ENCODE results near the gene TOMM6. TPM values are rescaled to one million over a fixed set of nuclear protein-coding genes. Genes with fewer than 3 reads are reported as not detected.

The TOMM6 gene
- total RNA-seq, 1 experiment from 2014 or later: 239 TPM

DNA sequence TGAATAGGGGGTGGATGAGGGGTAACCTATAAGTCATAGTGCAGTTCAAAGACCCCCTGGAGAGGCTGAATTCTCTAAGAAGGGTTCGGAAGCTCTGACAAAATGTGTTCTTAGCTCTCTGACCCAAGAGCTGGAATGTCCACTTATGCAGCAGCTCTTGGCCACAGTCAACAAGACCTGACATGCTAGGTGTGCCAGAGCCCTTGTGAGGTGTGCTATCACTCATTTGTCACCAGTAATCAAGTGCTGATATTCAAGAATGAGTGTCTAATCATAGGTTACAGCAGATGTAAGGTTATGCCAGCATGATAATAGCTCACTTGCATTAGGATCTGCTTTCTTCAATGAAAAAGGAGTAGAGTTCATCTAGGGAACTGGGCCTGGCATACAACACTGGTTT lies 28.1 kb downstream of the TOMM6 start:
- H2BK120ac ChIP-seq (ENCODE audit: low read depth, low read length, poor library complexity, severe bottlenecking): no peak overlapping the region
- no peak overlapping the region for H2BK12ac ChIP-seq (ENCODE audit: insufficient read length, low read depth, low read length)
- no peaks in the 10 kb centered on the region for H3K27me3 Mint-ChIP-seq (ENCODE audit: low read depth)
- no peak overlapping the region for H3K4me2 ChIP-seq (ENCODE audit: insufficient read depth, insufficient read length, low read length)
- H3K79me1 ChIP-seq (ENCODE audit: insufficient read depth, low read depth, low read length, poor library complexity, severe bottlenecking): no peaks in the 10 kb centered on the region
- H4K20me1 ChIP-seq (ENCODE audit: control insufficient read depth, insufficient read depth, insufficient read length): no peaks in the 10 kb centered on the region
- no peaks in the 10 kb centered on the region for H3K79me2 ChIP-seq (ENCODE audit: insufficient read depth, low read length)
- TF ChIP-seq, protein P1, sequence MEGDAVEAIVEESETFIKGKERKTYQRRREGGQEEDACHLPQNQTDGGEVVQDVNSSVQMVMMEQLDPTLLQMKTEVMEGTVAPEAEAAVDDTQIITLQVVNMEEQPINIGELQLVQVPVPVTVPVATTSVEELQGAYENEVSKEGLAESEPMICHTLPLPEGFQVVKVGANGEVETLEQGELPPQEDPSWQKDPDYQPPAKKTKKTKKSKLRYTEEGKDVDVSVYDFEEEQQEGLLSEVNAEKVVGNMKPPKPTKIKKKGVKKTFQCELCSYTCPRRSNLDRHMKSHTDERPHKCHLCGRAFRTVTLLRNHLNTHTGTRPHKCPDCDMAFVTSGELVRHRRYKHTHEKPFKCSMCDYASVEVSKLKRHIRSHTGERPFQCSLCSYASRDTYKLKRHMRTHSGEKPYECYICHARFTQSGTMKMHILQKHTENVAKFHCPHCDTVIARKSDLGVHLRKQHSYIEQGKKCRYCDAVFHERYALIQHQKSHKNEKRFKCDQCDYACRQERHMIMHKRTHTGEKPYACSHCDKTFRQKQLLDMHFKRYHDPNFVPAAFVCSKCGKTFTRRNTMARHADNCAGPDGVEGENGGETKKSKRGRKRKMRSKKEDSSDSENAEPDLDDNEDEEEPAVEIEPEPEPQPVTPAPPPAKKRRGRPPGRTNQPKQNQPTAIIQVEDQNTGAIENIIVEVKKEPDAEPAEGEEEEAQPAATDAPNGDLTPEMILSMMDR (conservative IDR thresholded peaks at IDR 0.05): no peak
- no peak overlapping the region for H3K23ac ChIP-seq (ENCODE audit: insufficient read length, low read depth, low read length)
- no peaks in the 10 kb centered on the region for H3K27me3 ChIP-seq (ENCODE audit: insufficient read depth, low read length)
- no peak overlapping the region for H3K4me3 Mint-ChIP-seq
- no peak overlapping the region for H2BK5ac ChIP-seq (ENCODE audit: insufficient read length, low read length)
- H4K91ac ChIP-seq (ENCODE audit: insufficient read length, low read depth, low read length): no peak overlapping the region
- H3K9me3 Mint-ChIP-seq: no peaks in the 10 kb centered on the region
- no peak overlapping the region for H2BK15ac ChIP-seq (ENCODE audit: low read depth, low read length)
- H3K14ac ChIP-seq (ENCODE audit: insufficient read depth, low read length): no peak overlapping the region
- H3K4me1 Mint-ChIP-seq: peaks cover 0 to 2% of the 10 kb centered on the region in 2 experiments; a peak in 1 of 4 replicates
- no peak overlapping the region for H3K18ac ChIP-seq (ENCODE audit: insufficient read length, low read depth, low read length)
- no peak overlapping the region for H2AK5ac ChIP-seq (ENCODE audit: insufficient read length, low read length)
- H3K9ac ChIP-seq (ENCODE audit: extremely low read depth, insufficient read length, low read length): no peak overlapping the region
- no peak overlapping the region for H3K27ac Mint-ChIP-seq
- H3K27ac ChIP-seq (ENCODE audit: insufficient read length, low read depth, low read length): no peak overlapping the region
- no peaks in the 10 kb centered on the region for H3K9me3 ChIP-seq (ENCODE audit: control insufficient read depth, low read depth, low read length)
- no peaks in the 10 kb centered on the region for H3K23me2 ChIP-seq (ENCODE audit: insufficient read length, low read depth, low read length, poor library complexity, severe bottlenecking)
- no CpG with 5 or more reads among the region's 1 CpG for WGBS (ENCODE audit: extremely low coverage, insufficient read length, low lambda C conversion rate)
- no peak overlapping the region for H3K56ac ChIP-seq (ENCODE audit: insufficient read length, low read depth, low read length)
- H3K36me3 Mint-ChIP-seq (ENCODE audit: insufficient read depth in 1 of 3, low read depth in 3 of 3): peaks cover 0 to 4% (median 0%) of the 10 kb centered on the region in 3 experiments; a peak in 3 of 7 replicates
- no peak overlapping the region for H4K5ac ChIP-seq (ENCODE audit: insufficient read length, low read depth, low read length)
- DNase-seq: no peak
- no peaks in the 10 kb centered on the region for H3K4me1 ChIP-seq (ENCODE audit: insufficient read depth, low read length)
- no peak overlapping the region for H2AFZ ChIP-seq (ENCODE audit: low read length)
- no peak overlapping the region for H2BK20ac ChIP-seq (ENCODE audit: low read depth, low read length, poor library complexity, severe bottlenecking)
- H4K8ac ChIP-seq (replicated peaks; ENCODE audit: insufficient read length, low read depth, low read length): no peak overlapping the region
- no peak overlapping the region for H3T11ph ChIP-seq (ENCODE audit: low read length)
- no peak overlapping the region for H3K4ac ChIP-seq (ENCODE audit: low read depth, low read length)
